PC-3 (cell line): ENCODE results near the gene ZNF514. TPM values are rescaled to one million over a fixed set of nuclear protein-coding genes. Genes with fewer than 3 reads are reported as not detected.

Experiments
- ATAC-seq: fragments of 200-7000 bp; cut with Tn5 transposase; 2 replicates; pipeline ENCODE4 v1.9.1; 2020; ENCODE audit warnings: mild to moderate bottlenecking, moderate library complexity
- BruUV-seq: library from RNA; stranded (reverse); fragments of 400-500 nt; replicated peaks from 2 replicates; lab custom pipeline; 2021; lab: Mats Ljungman, UMichigan
- CTCF ChIA-PET: fragments of 300-600 bp; sonication (Branson Sonifier 250); formaldehyde crosslinking; loops from one replicate; lab custom pipeline; 2022; ENCODE audit warnings: antibody characterized with exemption; lab: Charles Lee
- POLR2A ChIA-PET: fragments of 300-600 bp; sonication (Branson Sonifier 250); formaldehyde crosslinking; loops from one replicate; lab custom pipeline; 2022; ENCODE audit warnings: antibody characterized with exemption; ENCODE audit not compliant: unreplicated experiment; lab: Charles Lee
- DNase-seq: peaks from one replicate; pipeline ENCODE4 v3.0.0-alpha.2; 2015
- H2AFZ ChIP-seq: fragments of 300-600 bp; sonication (generic); 2 replicates; pipeline ENCODE4 v1.6.0; 2016; ENCODE audit warnings: antibody characterized with exemption, low read length
- H3F3A ChIP-seq: fragments of 300-600 bp; sonication (generic); one replicate; pipeline ENCODE4 v1.6.0; 2017; ENCODE audit warnings: antibody characterized with exemption, low read length, control low read depth, mild to moderate bottlenecking; ENCODE audit not compliant: unreplicated experiment
- H3K27ac ChIP-seq: fragments of 300-600 bp; sonication (generic); 2 replicates; pipeline ENCODE4 v1.5.1; 2016; ENCODE audit warnings: mild to moderate bottlenecking, low read length
- H3K27me3 ChIP-seq: fragments of 300-600 bp; sonication (generic); 2 replicates; pipeline ENCODE4 v1.6.1; 2016; ENCODE audit warnings: low read length, mixed read lengths
- H3K36me3 ChIP-seq: fragments of 300-600 bp; sonication (generic); 2 replicates; pipeline ENCODE4 v1.6.1; 2016; ENCODE audit warnings: low read depth, mixed run types, low read length, mixed read lengths
- H3K4me1 ChIP-seq: fragments of 300-600 bp; sonication (generic); 2 replicates; pipeline ENCODE4 v1.5.1; 2016; ENCODE audit warnings: low read length; ENCODE audit not compliant: insufficient read depth
- H3K4me2 ChIP-seq: fragments of 300-600 bp; sonication (generic); 2 replicates; pipeline ENCODE4 v1.6.0; 2016; ENCODE audit warnings: low read length
- H3K4me3 ChIP-seq: fragments of 300-600 bp; sonication (generic); 2 replicates; pipeline ENCODE4 v1.5.1; 2016; ENCODE audit warnings: mild to moderate bottlenecking, low read length, mixed read lengths
- H3K79me2 ChIP-seq: fragments of 300-600 bp; sonication (generic); 2 replicates; pipeline ENCODE4 v1.6.1; 2017; ENCODE audit warnings: low read length, mixed read lengths
- H3K9ac ChIP-seq: fragments of 300-600 bp; sonication (generic); 2 replicates; pipeline ENCODE4 v1.6.0; 2016; ENCODE audit warnings: mild to moderate bottlenecking, low read length
- H3K9me2 ChIP-seq: fragments of 300-600 bp; sonication (generic); replicated peaks from 2 replicates; pipeline ENCODE4 v1.6.1; 2016; ENCODE audit warnings: mixed run types, low read length, mixed read lengths
- H3K9me3 ChIP-seq: fragments of 300-600 bp; sonication (generic); 2 replicates; pipeline ENCODE4 v1.6.1; 2016; ENCODE audit warnings: low read length, mixed read lengths
- H4K20me1 ChIP-seq: fragments of 300-600 bp; sonication (generic); 2 replicates; pipeline ENCODE4 v1.6.1; 2016; ENCODE audit warnings: low read length, mixed read lengths
- CTCF ChIP-seq: fragments of 300-600 bp; sonication (generic); conservative IDR thresholded peaks from 2 replicates; pipeline ENCODE4 v1.5.1; 2017; ENCODE audit warnings: antibody characterized with exemption, low read depth, mild to moderate bottlenecking, low read length
- EZH2 ChIP-seq: fragments of 300-600 bp; sonication (generic); IDR thresholded peaks from one replicate; pipeline ENCODE4 v1.6.1; 2017; ENCODE audit warnings: antibody characterized with exemption, mild to moderate bottlenecking, low read length; ENCODE audit not compliant: unreplicated experiment
- EZH2phosphoT487 ChIP-seq: fragments of 300-600 bp; sonication (generic); IDR thresholded peaks from 2 replicates; pipeline ENCODE4 v1.6.1; 2018; ENCODE audit warnings: mild to moderate bottlenecking, antibody characterized with exemption, low read length, borderline replicate concordance
- intact Hi-C: fragments of 100-400 bp; cut with micrococcal nuclease; formaldehyde crosslinking; loops from 2 replicates; pipeline ENCODE4 v1.9.0; 2023
- total RNA-seq: library from RNA; depleted of rRNA; stranded (reverse); fragments of >200 nt; gene quantifications from 2 replicates; pipeline ENCODE4 v1.2.3, GENCODE V29; 2014

The ZNF514 gene
- total RNA-seq, 1 experiment from 2014 or later = 6.6 TPM

- ChIA-PET POLR2A (no interaction called here), CTCF (no interaction called here)
- Histone ChIP-seq H3K9me2 (no peaks in the 10 kb centered on the region), H3K27ac (no peak overlapping the region), H3K79me2 (0 out of 2 replicates have a peak, but pooled peaks cover 2% of the 10 kb centered on the region), H3K4me1 (no peaks in the 10 kb centered on the region), H3K4me2 (no peak overlapping the region), H3F3A (no peaks in the 10 kb centered on the region), H2AFZ (no peak overlapping the region), H3K4me3 (no peak overlapping the region), H3K9me3 (no peaks in the 10 kb centered on the region), H3K27me3 (no peaks in the 10 kb centered on the region), H3K9ac (no peak overlapping the region), H4K20me1 (no peaks in the 10 kb centered on the region), H3K36me3 (peaks cover 39% of the 10 kb centered on the region)
- DNase-seq (no peak), ATAC-seq (no peak)
- BruUV-seq = no TSS peak
- no peak for TF ChIP-seq EZH2
- TF ChIP-seq EZH2phosphoT487 = no peak
- no peak for TF ChIP-seq CTCF
- intact Hi-C loops = no loop called here
These were observed 19.8 kb upstream of the ZNF514 start for GRCh38 chr2:95179451-95179850.

GRCh38 chr2:95174031-95174542 is 14.4 kb upstream of the ZNF514 start:
- TF ChIP-seq CTCF = no peak
- intact Hi-C loops = no loop called here
- no peak overlapping the region for H3K27ac ChIP-seq
- no peak overlapping the region for H3K4me2 ChIP-seq
- no peaks in the 10 kb centered on the region for H3K9me2 ChIP-seq
- ATAC-seq (no peak; the same call in 1 of the 2 replicates), DNase-seq (no peak)
- ChIA-PET POLR2A (no interaction called here), CTCF (no interaction called here)
- BruUV-seq = no TSS peak
- no peaks in the 10 kb centered on the region for H3K27me3 ChIP-seq
- H2AFZ ChIP-seq = no peak overlapping the region
- H3K9me3 ChIP-seq = no peaks in the 10 kb centered on the region
- H3K79me2 ChIP-seq = peaks cover 17% of the 10 kb centered on the region; the same call in 1 of the 2 replicates
- H3F3A ChIP-seq = no peaks in the 10 kb centered on the region
- no peaks in the 10 kb centered on the region for H3K4me1 ChIP-seq
- H4K20me1 ChIP-seq = no peaks in the 10 kb centered on the region
- no peak overlapping the region for H3K9ac ChIP-seq
- H3K4me3 ChIP-seq = no peak overlapping the region
- peaks cover 8% of the 10 kb centered on the region; the same call in 1 of the 2 replicates for H3K36me3 ChIP-seq

GRCh38 chr2:95171902-95172301 is 12.3 kb upstream of the ZNF514 start:
- Histone ChIP-seq H3K9me2 (no peaks in the 10 kb centered on the region), H3K27me3 (no peaks in the 10 kb centered on the region), H3K9ac (no peak overlapping the region), H3K4me2 (no peak overlapping the region), H3K4me1 (peaks cover under 1% of the 10 kb centered on the region; the same call in 1 of the 2 replicates), H3K9me3 (no peaks in the 10 kb centered on the region), H3F3A (no peaks in the 10 kb centered on the region), H3K27ac (no peak overlapping the region), H3K4me3 (no peak overlapping the region), H3K36me3 (no peaks in the 10 kb centered on the region), H2AFZ (no peak overlapping the region), H3K79me2 (peaks cover 24% of the 10 kb centered on the region), H4K20me1 (no peaks in the 10 kb centered on the region)
- DNase-seq = no peak
- intact Hi-C loops = no loop called here
- ChIA-PET CTCF (no interaction called here), POLR2A (no interaction called here)
- TF ChIP-seq EZH2 = no peak
- no peak for TF ChIP-seq EZH2phosphoT487
- no peak for TF ChIP-seq CTCF
- no TSS peak for BruUV-seq
- no peak for ATAC-seq
